Putamen (tissue), 1 donor: Measurements from ENCODE around the gene SLC30A2.
"Not testable (repeated sequence)": the region's sequence is repeated elsewhere in the genome, so short reads cannot be mapped to it uniquely, and the experiment has no call there.

Experiments used
- DNase-seq: peaks from one replicate; pipeline ENCODE4 v3.0.0-alpha.2; 2016; ENCODE audit warnings: low spot score

SLC30A2 gene

GRCh38 chr1:26045722-26046245 is at the start of gene SLC30A2:
TSS of gene SLC30A2 (minus strand) at chr1:26046118. CDS start at chr1:26045896, 222 bp downstream.
- DNase-seq: no peak

GRCh38 chr1:26094677-26095383 is 48.9 kb upstream of the SLC30A2 start:
- no peak for DNase-seq

- DNase-seq: no peak
Observed at GRCh38 chr1:26094076-26094669, 48.3 kb upstream of the SLC30A2 start.

GRCh38 chr1:26093569-26093968 is 47.7 kb upstream of the SLC30A2 start:
- DNase-seq: not testable (repeated sequence)

GRCh38 chr1:26092422-26092821 is 46.5 kb upstream of the SLC30A2 start:
- DNase-seq: no peak

- no peak for DNase-seq
Observed at GRCh38 chr1:26090893-26091292, 45.0 kb upstream of the SLC30A2 start.

GRCh38 chr1:26089125-26089524 is 43.2 kb upstream of the SLC30A2 start:
- no peak for DNase-seq

GRCh38 chr1:26084844-26085243 is 38.9 kb upstream of the SLC30A2 start:
- DNase-seq: no peak

GRCh38 chr1:26084091-26084561 is 38.2 kb upstream of the SLC30A2 start:
- DNase-seq: no peak

- DNase-seq: no peak
Observed at GRCh38 chr1:26083208-26083607, 37.3 kb upstream of the SLC30A2 start.

- no peak for DNase-seq
Observed at GRCh38 chr1:26082020-26082350, 36.1 kb upstream of the SLC30A2 start.

- DNase-seq: no peak
Observed at GRCh38 chr1:26081267-26082019, 35.5 kb upstream of the SLC30A2 start.

- DNase-seq: no peak
Observed at GRCh38 chr1:26079960-26080814, 34.3 kb upstream of the SLC30A2 start.

- DNase-seq: no peak
Observed at GRCh38 chr1:26079178-26079563, 33.3 kb upstream of the SLC30A2 start.

- DNase-seq: no peak
Observed at GRCh38 chr1:26078286-26079177, 32.6 kb upstream of the SLC30A2 start.

- DNase-seq: no peak
Observed at GRCh38 chr1:26077524-26077923, 31.6 kb upstream of the SLC30A2 start.

GRCh38 chr1:26075421-26076144 is 29.7 kb upstream of the SLC30A2 start:
- no peak for DNase-seq

GRCh38 chr1:26072305-26072704 is 26.4 kb upstream of the SLC30A2 start:
- no peak for DNase-seq

- no peak for DNase-seq
Observed at GRCh38 chr1:26070963-26071342, 25.0 kb upstream of the SLC30A2 start.

GRCh38 chr1:26070296-26070962 is 24.5 kb upstream of the SLC30A2 start:
- no peak for DNase-seq
